Measurements from ENCODE around the gene FRS3. TPM values are rescaled to one million over a fixed set of nuclear protein-coding genes. Genes with fewer than 3 reads are reported as not detected.
A peak's percentile ranks its signal among the peaks of the same experiment; 100 is the strongest.
"Not testable (repeated sequence)": the region's sequence is repeated elsewhere in the genome, so short reads cannot be mapped to it uniquely, and the experiment has no call there.

FRS3 gene
- total RNA-seq, 2 experiments from 2014 or later, result 4.6 TPM

- no peak overlapping the region for H3K27ac Mint-ChIP-seq
- H3K4me1 Mint-ChIP-seq, result peaks cover 12% of the 10 kb centered on the region
- H3K4me3 Mint-ChIP-seq, result no peak overlapping the region
- CTCF ChIA-PET, result interaction anchor here (1.0 to 5.8 kb wide), 5 partner anchors 11 to 317 kb away, joined by 3 to 49 read pairs (median 3); partner anchors contain the start of gene TOMM6
- no peaks in the 10 kb centered on the region for H3K9me3 Mint-ChIP-seq
- POLR2A ChIA-PET, result no interaction called here
- peaks cover 13% of the 10 kb centered on the region for H3K36me3 Mint-ChIP-seq (ENCODE audit: low read depth)
- H3K27me3 Mint-ChIP-seq, result peaks cover 3% of the 10 kb centered on the region
- DNase-seq, result no peak
Observed at GRCh38 chr6:41775293-41775882, 4.3 kb downstream of the FRS3 start.

- peaks cover 9% of the 10 kb centered on the region for H3K4me1 Mint-ChIP-seq
Observed at GRCh38 chr6:41774841-41775240, 4.9 kb downstream of the FRS3 start.

GRCh38 chr6:41771058-41771983, 8.4 kb downstream of the FRS3 start:
- Mint-ChIP-seq H3K36me3 (ENCODE audit: low read depth) (peaks cover 11% of the 10 kb centered on the region), H3K9me3 (no peaks in the 10 kb centered on the region), H3K4me3 (no peak overlapping the region), H3K27ac (no peak overlapping the region), H3K27me3 (no peaks in the 10 kb centered on the region), H3K4me1 (peaks cover 16% of the 10 kb centered on the region)
- POLR2A ChIA-PET, result no interaction called here
- no peak for DNase-seq
- CTCF ChIA-PET, result interaction anchor here (1.4 to 1.6 kb wide), 3 partner anchors 16 to 66 kb away, joined by 3 to 8 read pairs (median 3); partner anchors contain the start of gene TOMM6

More at GRCh38 chr6:41774841-41775240, 4.9 kb downstream of the FRS3 start:
- H3K27ac Mint-ChIP-seq, result no peak overlapping the region
- H3K9me3 Mint-ChIP-seq, result no peaks in the 10 kb centered on the region
- peaks cover 13% of the 10 kb centered on the region for H3K36me3 Mint-ChIP-seq (ENCODE audit: low read depth)
- peaks cover under 1% of the 10 kb centered on the region for H3K27me3 Mint-ChIP-seq
- no peak for DNase-seq
- no peak overlapping the region for H3K4me3 Mint-ChIP-seq
- POLR2A ChIA-PET, result no interaction called here
- CTCF ChIA-PET, result interaction anchor here (1.0 to 5.8 kb wide), 4 partner anchors 11 to 318 kb away, joined by 3 to 49 read pairs (median 3); partner anchors contain the start of gene TOMM6

GRCh38 chr6:41770381-41771057, 9.2 kb downstream of the FRS3 start:
- peaks cover 11% of the 10 kb centered on the region for H3K36me3 Mint-ChIP-seq (ENCODE audit: low read depth)
- no peaks in the 10 kb centered on the region for H3K9me3 Mint-ChIP-seq
- H3K4me3 Mint-ChIP-seq, result no peak overlapping the region
- DNase-seq, result no peak
- peak overlapping the region; percentile 9 for H3K27ac Mint-ChIP-seq
- POLR2A ChIA-PET, result no interaction called here
- CTCF ChIA-PET, result interaction anchor here (1.4 kb wide), 1 partner anchor 20 kb away, joined by 3 read pairs; no protein-coding TSS in a partner anchor
- no peaks in the 10 kb centered on the region for H3K27me3 Mint-ChIP-seq
- H3K4me1 Mint-ChIP-seq, result peaks cover 16% of the 10 kb centered on the region

GRCh38 chr6:41769376-41769775, 10.3 kb downstream of the FRS3 start:
- Mint-ChIP-seq H3K4me3 (no peak overlapping the region), H3K4me1 (peaks cover 16% of the 10 kb centered on the region)
- POLR2A ChIA-PET, result interaction anchor here (0.7 kb wide), 1 partner anchor 537 kb away, joined by 3 read pairs; no protein-coding TSS in a partner anchor

GRCh38 chr6:41768545-41769308, 11.0 kb downstream of the FRS3 start:
- no peak for DNase-seq
- Mint-ChIP-seq H3K9me3 (no peaks in the 10 kb centered on the region), H3K4me3 (no peak overlapping the region), H3K27ac (peak overlapping the region; percentile 47), H3K27me3 (no peaks in the 10 kb centered on the region), H3K36me3 (ENCODE audit: low read depth) (peaks cover 8% of the 10 kb centered on the region), H3K4me1 (peaks cover 16% of the 10 kb centered on the region)
- ChIA-PET CTCF (interaction anchor here (0.6 to 1.8 kb wide), 7 partner anchors 9 to 283 kb away, joined by 3 to 5 read pairs (median 3); partner anchors contain the start of gene TOMM6), POLR2A (interaction anchor here (0.7 kb wide), 1 partner anchor 538 kb away, joined by 3 read pairs; no protein-coding TSS in a partner anchor)

More at GRCh38 chr6:41769376-41769775, 10.3 kb downstream of the FRS3 start:
- peaks cover 8% of the 10 kb centered on the region for H3K36me3 Mint-ChIP-seq (ENCODE audit: low read depth)
- no peaks in the 10 kb centered on the region for H3K27me3 Mint-ChIP-seq
- H3K27ac Mint-ChIP-seq, result peak overlapping the region; percentile 54
- DNase-seq, result no peak
- CTCF ChIA-PET, result interaction anchor here (0.6 to 1.3 kb wide), 5 partner anchors 8 to 284 kb away, joined by 3 to 5 read pairs (median 3); partner anchors contain the start of gene TOMM6
- no peaks in the 10 kb centered on the region for H3K9me3 Mint-ChIP-seq

- CTCF ChIA-PET, result interaction anchor here (0.9 to 1.8 kb wide), 2 partner anchors 14 to 16 kb away, joined by 3 to 4 read pairs; no protein-coding TSS in a partner anchor
- POLR2A ChIA-PET, result interaction anchor here (0.6 kb wide), 1 partner anchor 447 kb away, joined by 4 read pairs; no protein-coding TSS in a partner anchor
- H3K4me1 Mint-ChIP-seq, result peaks cover 16% of the 10 kb centered on the region
Observed at GRCh38 chr6:41767112-41767833, 12.4 kb downstream of the FRS3 start.

GRCh38 chr6:41766043-41766664, 13.5 kb downstream of the FRS3 start:
- H3K4me1 Mint-ChIP-seq, result peaks cover 16% of the 10 kb centered on the region

More at GRCh38 chr6:41767112-41767833, 12.4 kb downstream of the FRS3 start:
- Mint-ChIP-seq H3K4me3 (no peak overlapping the region), H3K9me3 (no peaks in the 10 kb centered on the region), H3K36me3 (ENCODE audit: low read depth) (peaks cover 4% of the 10 kb centered on the region), H3K27me3 (peaks cover 1% of the 10 kb centered on the region), H3K27ac (no peak overlapping the region)
- no peak for DNase-seq

GRCh38 chr6:41763470-41763869, 16.2 kb downstream of the FRS3 start:
- no peak for DNase-seq
- ChIA-PET POLR2A (no interaction called here), CTCF (interaction anchor here (1.2 to 1.4 kb wide), 2 partner anchors 11 to 23 kb away, joined by 3 to 4 read pairs; no protein-coding TSS in a partner anchor)
- Mint-ChIP-seq H3K27ac (no peak overlapping the region), H3K27me3 (peaks cover 1% of the 10 kb centered on the region), H3K4me3 (no peak overlapping the region), H3K4me1 (peaks cover 6% of the 10 kb centered on the region), H3K9me3 (no peaks in the 10 kb centered on the region), H3K36me3 (ENCODE audit: low read depth) (no peaks in the 10 kb centered on the region)

More at GRCh38 chr6:41766043-41766664, 13.5 kb downstream of the FRS3 start:
- DNase-seq; H3K27me3 Mint-ChIP-seq; POLR2A ChIA-PET; H3K36me3 Mint-ChIP-seq (ENCODE audit: low read depth); H3K9me3 Mint-ChIP-seq; H3K4me3 Mint-ChIP-seq; H3K27ac Mint-ChIP-seq: not testable (repeated sequence)
- CTCF ChIA-PET, result interaction anchor here (1.0 kb wide), 1 partner anchor 11 kb away, joined by 9 read pairs; no protein-coding TSS in a partner anchor

GRCh38 chr6:41759905-41760579, 19.7 kb downstream of the FRS3 start:
- Mint-ChIP-seq H3K27me3 (peaks cover 1% of the 10 kb centered on the region), H3K4me1 (no peaks in the 10 kb centered on the region), H3K27ac (no peak overlapping the region), H3K4me3 (no peak overlapping the region), H3K36me3 (ENCODE audit: low read depth) (no peaks in the 10 kb centered on the region), H3K9me3 (no peaks in the 10 kb centered on the region)
- DNase-seq, result no peak
- ChIA-PET POLR2A (no interaction called here), CTCF (no interaction called here)
